GM18520 (cell line): ENCODE results near the gene DDX46.
"Not testable (repeated sequence)": the region's sequence is repeated elsewhere in the genome, so short reads cannot be mapped to it uniquely, and the experiment has no call there.

Source experiments
- ATAC-seq: cut with Tn5 transposase; IDR thresholded peaks from one replicate; pipeline ENCODE4 v1.9.1; 2021; ENCODE audit not compliant: unreplicated experiment

The DDX46 gene

GRCh38 chr5:134758504-134759341 lies at the start of gene DDX46:
Gene DDX46, plus strand, starts transcription at chr5:134758779. Its CDS starts 160 bp downstream, at chr5:134758939.
- peak; percentile 90 for ATAC-seq

- ATAC-seq, result no peak
Measured at GRCh38 chr5:134714120-134714519, 44.5 kb upstream of the DDX46 start.

- ATAC-seq, result no peak
Measured at GRCh38 chr5:134714541-134714940, 44.0 kb upstream of the DDX46 start.

GRCh38 chr5:134715466-134715865 lies 43.1 kb upstream of the DDX46 start:
- ATAC-seq, result not testable (repeated sequence)

- no peak for ATAC-seq
Measured at GRCh38 chr5:134724872-134725271, 33.7 kb upstream of the DDX46 start.

- no peak for ATAC-seq
Measured at GRCh38 chr5:134732819-134733218, 25.8 kb upstream of the DDX46 start.

- no peak for ATAC-seq
Measured at GRCh38 chr5:134735243-134735642, 23.3 kb upstream of the DDX46 start.

GRCh38 chr5:134736173-134736812 lies 22.3 kb upstream of the DDX46 start:
- ATAC-seq, result no peak

- peak; percentile 96 for ATAC-seq
Measured at GRCh38 chr5:134738133-134738962, 20.2 kb upstream of the DDX46 start, which contains the start of gene CAMLG. Gene CAMLG, plus strand, starts transcription at chr5:134738548. Its CDS starts 73 bp downstream, at chr5:134738621.

- ATAC-seq, result no peak
Measured at GRCh38 chr5:134738963-134739661, 19.5 kb upstream of the DDX46 start.

- no peak for ATAC-seq
Measured at GRCh38 chr5:134741052-134741451, 17.5 kb upstream of the DDX46 start.

GRCh38 chr5:134742134-134742533 lies 16.4 kb upstream of the DDX46 start:
- ATAC-seq, result no peak

- ATAC-seq, result no peak
Measured at GRCh38 chr5:134749415-134749814, 9.2 kb upstream of the DDX46 start.

- no peak for ATAC-seq
Measured at GRCh38 chr5:134758176-134758503, 439 bp upstream of the DDX46 start.

GRCh38 chr5:134767528-134768291 lies 9.1 kb downstream of the DDX46 start:
- not testable (repeated sequence) for ATAC-seq

- no peak for ATAC-seq
Measured at GRCh38 chr5:134769206-134769605, 10.6 kb downstream of the DDX46 start.

GRCh38 chr5:134772461-134773125 lies 14.0 kb downstream of the DDX46 start:
- no peak for ATAC-seq

GRCh38 chr5:134777366-134777765 lies 18.8 kb downstream of the DDX46 start:
- no peak for ATAC-seq

- no peak for ATAC-seq
Measured at GRCh38 chr5:134784241-134784920, 25.8 kb downstream of the DDX46 start.
